ENCODE data around the gene CHST12.

Gene CHST12

DNA sequence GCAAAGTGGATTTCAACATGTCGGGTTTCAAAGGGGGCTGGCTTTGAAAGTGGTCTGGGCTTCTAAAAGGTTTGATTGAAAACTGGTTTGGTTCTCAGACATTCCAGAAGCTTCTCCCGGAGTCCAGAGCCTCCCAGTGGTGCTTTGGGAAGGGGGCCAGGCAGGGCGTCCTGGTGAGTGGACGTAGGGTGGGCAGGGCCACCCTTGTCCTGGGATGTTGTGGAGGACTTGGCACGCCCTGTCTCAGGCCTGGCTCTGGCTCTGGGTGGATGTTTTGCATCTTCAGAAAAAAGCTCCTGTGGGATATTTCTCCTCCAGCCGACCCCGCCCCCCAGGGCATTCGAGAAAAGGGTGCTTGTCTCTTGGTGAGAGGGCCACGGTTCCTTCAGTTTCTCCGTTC lies 41.6 kb downstream of the CHST12 start:
- DNase-seq (ENCODE audit: insufficient read length, low spot score) (no peak), FAIRE-seq (no peak)
- TF ChIP-seq, protein P1, sequence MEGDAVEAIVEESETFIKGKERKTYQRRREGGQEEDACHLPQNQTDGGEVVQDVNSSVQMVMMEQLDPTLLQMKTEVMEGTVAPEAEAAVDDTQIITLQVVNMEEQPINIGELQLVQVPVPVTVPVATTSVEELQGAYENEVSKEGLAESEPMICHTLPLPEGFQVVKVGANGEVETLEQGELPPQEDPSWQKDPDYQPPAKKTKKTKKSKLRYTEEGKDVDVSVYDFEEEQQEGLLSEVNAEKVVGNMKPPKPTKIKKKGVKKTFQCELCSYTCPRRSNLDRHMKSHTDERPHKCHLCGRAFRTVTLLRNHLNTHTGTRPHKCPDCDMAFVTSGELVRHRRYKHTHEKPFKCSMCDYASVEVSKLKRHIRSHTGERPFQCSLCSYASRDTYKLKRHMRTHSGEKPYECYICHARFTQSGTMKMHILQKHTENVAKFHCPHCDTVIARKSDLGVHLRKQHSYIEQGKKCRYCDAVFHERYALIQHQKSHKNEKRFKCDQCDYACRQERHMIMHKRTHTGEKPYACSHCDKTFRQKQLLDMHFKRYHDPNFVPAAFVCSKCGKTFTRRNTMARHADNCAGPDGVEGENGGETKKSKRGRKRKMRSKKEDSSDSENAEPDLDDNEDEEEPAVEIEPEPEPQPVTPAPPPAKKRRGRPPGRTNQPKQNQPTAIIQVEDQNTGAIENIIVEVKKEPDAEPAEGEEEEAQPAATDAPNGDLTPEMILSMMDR (IDR thresholded peaks at IDR 0.05; ENCODE audit: insufficient read depth, missing control alignments) = no peak

DNA sequence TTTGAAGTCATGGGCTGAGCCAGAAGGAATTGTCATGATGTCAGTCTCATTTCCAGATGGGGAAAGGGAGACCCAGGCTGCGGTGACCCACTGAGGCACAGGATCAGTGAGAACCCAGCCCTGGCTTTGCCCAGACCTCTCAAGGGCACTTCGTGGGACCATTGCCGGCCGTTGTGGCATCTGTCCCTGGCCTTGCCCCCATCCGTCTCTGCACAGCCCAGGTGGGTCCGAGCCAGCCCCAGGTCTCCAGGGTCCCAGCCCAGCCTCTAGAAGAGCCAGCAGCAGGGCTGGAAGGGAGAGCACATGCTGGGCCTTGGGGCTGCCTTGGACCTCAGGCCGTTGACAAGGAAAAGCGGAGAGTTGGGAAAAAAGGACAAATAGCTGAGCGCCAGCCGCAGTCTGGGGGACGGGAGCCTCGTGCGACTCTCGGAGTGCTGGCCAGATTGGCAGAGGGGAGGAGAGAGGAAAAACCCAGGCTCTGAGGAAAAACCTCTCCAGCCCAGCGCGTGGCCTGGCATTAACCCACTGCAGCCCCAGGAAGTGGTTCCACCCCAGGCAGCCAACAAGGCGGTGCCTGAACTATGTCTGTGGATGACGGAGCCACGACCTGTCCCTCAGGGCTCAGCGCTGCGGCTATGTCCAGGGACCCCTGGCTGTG lies 42.6 kb downstream of the CHST12 start:
- TF ChIP-seq, protein P1 (IDR thresholded peaks at IDR 0.05; ENCODE audit: insufficient read depth, missing control alignments) = no peak
- FAIRE-seq (no peak), DNase-seq (ENCODE audit: insufficient read length, low spot score) (no peak)

DNA sequence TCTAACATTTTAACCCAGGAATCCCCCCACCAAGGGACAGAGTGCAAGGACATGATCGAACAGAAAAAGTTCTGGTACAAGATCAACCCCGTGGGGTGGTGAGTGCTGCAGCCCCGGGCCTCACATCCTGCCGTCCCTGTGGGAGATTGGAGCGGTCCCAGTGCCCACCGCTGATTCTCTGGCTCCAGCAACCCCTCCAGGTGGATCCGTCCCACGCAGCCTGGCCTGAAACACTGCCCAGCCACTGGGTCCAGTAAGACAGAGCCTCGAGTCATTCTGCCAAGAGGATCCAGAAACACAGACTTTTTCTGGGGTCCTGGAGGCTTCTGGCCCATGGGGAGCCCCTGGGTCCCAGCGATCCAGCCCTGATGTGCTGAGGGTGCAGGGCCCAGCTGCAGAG lies 43.3 kb downstream of the CHST12 start:
- TF ChIP-seq, protein P1 (IDR thresholded peaks at IDR 0.05; ENCODE audit: insufficient read depth, missing control alignments) = no peak
- FAIRE-seq (no peak), DNase-seq (ENCODE audit: insufficient read length, low spot score) (no peak)

DNA sequence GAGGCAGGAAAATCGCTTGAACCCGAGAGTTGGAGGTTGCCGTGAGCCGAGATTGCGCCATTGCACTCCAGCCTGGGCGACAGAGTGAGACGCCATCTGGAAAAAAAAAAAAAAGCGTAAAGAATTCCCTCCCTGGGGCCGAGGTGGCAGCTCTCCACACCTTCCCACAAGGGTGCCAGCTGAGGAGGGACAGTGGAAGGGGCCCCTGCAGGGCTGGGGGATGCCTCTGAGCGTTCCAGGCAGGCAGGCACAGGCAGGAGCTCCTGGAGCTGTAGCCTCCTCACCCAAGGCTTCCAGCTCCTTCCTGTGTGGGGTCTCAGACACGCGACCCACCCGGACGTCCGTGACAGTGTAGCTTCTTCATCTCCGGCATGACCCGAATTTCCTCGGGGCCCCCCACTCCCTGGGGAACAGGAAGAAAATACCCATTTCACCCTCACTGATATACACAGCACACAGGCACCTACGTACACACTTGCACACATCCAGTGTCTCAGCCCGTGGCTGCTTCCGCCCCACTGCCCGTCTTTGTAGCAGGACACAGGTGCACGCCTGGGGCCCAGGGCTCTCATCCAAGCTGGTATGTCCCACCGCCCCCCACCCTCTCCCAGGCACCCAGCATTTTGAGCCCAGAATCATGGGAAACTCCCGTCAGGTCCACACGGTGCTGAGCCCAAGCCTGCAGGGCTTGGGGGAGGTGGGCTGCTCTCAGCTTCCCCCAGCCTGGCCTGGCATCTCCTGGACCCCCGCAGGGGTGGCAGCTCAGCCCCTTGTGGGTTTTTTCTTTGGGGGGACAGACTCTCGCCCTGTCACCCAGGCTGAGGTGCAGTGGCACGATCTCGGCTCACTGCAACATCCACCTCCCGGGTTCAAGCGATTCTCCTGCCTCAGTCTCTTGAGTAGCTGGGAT lies 47.0 kb downstream of the CHST12 start:
- FAIRE-seq = no peak
- DNase-seq (ENCODE audit: insufficient read length, low spot score) = no peak
- TF ChIP-seq, protein P1 (IDR thresholded peaks at IDR 0.05; ENCODE audit: insufficient read depth, missing control alignments) = no peak

DNA sequence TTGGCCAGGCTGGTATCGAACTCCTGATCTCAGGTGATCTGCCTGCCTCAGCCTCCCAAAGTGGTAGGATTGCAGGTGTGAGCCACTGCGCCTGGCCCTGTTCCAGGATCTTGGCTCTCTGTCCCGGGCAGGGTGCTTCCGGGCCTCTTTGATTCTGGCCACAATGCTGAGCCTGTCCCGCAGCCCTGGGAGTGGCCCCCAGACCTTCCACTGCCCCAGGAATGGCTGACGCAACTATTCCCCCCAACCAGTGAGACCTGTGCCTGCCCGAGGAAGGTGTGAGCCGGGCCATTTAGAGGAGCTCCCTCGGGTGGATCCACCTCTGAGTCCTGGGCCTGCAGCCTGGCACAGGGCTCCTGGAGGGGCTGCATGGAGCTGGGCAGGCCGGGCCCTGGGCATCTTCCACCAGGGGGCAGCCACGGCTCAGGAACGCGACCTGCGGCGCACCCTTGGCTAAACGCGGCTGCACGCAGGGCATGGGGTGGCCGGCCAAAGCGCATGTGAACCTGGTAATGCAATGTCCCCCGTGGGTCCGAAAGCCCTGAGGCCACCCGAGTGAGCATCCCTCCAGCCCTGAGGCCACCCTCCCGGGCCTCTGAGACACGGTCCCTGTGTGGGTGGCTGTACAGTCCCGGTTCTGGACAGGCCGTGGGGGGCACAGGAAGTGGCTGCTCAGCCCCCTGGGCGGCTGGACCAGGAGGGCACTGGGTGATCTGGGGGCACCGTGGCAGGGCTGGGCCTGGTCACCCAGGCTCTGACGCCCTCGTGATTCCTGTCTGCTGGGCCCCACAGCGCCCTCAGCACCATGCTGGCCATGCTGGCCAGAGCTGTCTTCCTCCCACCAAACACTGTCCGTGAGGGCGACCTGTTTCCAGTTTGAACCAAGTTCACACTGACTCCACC lies 48.0 kb downstream of the CHST12 start:
- TF ChIP-seq, protein P1 (IDR thresholded peaks at IDR 0.05; ENCODE audit: insufficient read depth, missing control alignments) = peak; percentile 76
- DNase-seq (ENCODE audit: insufficient read length, low spot score) (peak; percentile 64), FAIRE-seq (no peak)

DNA sequence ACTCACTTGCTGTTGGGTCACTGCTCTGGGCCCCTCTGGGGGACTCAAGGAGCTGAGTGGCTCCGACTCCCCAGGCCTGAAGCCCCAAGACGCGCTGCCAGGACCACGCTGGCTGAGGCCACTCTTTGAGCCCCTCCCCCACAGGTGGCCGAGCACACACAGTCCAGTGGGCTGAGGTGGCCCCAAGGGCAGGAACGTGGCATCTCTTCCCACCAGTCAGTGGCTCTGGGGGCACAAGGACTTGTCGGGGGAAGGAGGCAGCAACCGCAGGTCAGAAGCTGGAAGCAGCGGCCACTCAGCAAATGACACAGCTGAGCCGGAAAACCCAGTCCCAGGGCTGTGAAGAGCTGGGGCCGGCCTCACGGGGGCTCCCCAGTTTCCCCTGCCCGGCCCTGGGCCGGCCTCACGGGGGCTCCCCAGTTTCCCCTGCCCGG lies 48.7 kb downstream of the CHST12 start:
- FAIRE-seq = no peak
- TF ChIP-seq, protein P1 (IDR thresholded peaks at IDR 0.05; ENCODE audit: insufficient read depth, missing control alignments) = no peak
- no peak for DNase-seq (ENCODE audit: insufficient read length, low spot score)
